GM12878 (cell line): ENCODE measurements around the gene MAPKAPK2. TPM values are rescaled to one million over a fixed set of nuclear protein-coding genes. Genes with fewer than 3 reads are reported as not detected.
A peak's percentile ranks its signal among the peaks of the same experiment; 100 is the strongest.

Source experiments
- ATAC-seq: fragments of 200-7000 bp; cut with Tn5 transposase; 3 replicates; pipeline ENCODE4 v1.9.1; 2020; ENCODE audit warnings: mild to moderate bottlenecking, moderate library complexity
- BruUV-seq: library from RNA; stranded (reverse); fragments of 400-500 nt; replicated peaks from 2 replicates; lab custom pipeline; 2021; lab: Mats Ljungman, UMichigan
- CTCF ChIA-PET: fragments of 300-600 bp; sonication (Branson Sonifier 250); formaldehyde crosslinking; extraction: SDS; loops from one replicate; lab custom pipeline; 2021; ENCODE audit warnings: inconsistent platforms; lab: Yijun Ruan, JAX
- POLR2A ChIA-PET: fragments of 350-600 bp; formaldehyde crosslinking; extraction: SDS; loops from one replicate; lab custom pipeline; 2021; ENCODE audit warnings: inconsistent platforms; lab: Charles Lee
- RAD21 ChIA-PET: fragments of 300-600 bp; sonication (Branson Sonifier 250); formaldehyde crosslinking; loops from one replicate; lab custom pipeline; 2023; ENCODE audit warnings: antibody characterized with exemption; ENCODE audit not compliant: unreplicated experiment; lab: Charles Lee
- SMC1A ChIA-PET: fragments of 300-600 bp; sonication (Branson Sonifier 250); formaldehyde crosslinking; loops from one replicate; lab custom pipeline; 2023; ENCODE audit not compliant: unreplicated experiment, uncharacterized antibody; lab: Charles Lee
- DNase-seq: peaks from one replicate; pipeline ENCODE4 v3.0.0-alpha.2; 2011; ENCODE audit warnings: low read depth, low spot score
- FAIRE-seq: peaks from 3 replicates; lab custom pipeline; 2011; peaks lifted over from hg19 to GRCh38; lab: Jason Lieb, UNC
- H2AFZ ChIP-seq: 2 replicates; pipeline ENCODE4 v1.6.0; 2011; ENCODE audit warnings: low read depth, low read length, control low read depth; ENCODE audit not compliant: control insufficient read depth
- H3K27ac ChIP-seq: 2 replicates; pipeline ENCODE4 v1.5.1; 2011; ENCODE audit warnings: control low read depth; ENCODE audit not compliant: control insufficient read depth, insufficient read depth
- H3K27me3 ChIP-seq, 2 experiments: replicated peaks in 1 of 2; 2 replicates each; pipeline versions ENCODE4 v1.6.0 to v1.6.1; 2011; ENCODE audit warnings: low read length in 1 of 2; ENCODE audit not compliant: control insufficient read depth in 2 of 2, insufficient read depth in 2 of 2
- H3K36me3 ChIP-seq, 2 experiments: 2 replicates each; pipeline ENCODE4 v1.5.1; 2011; ENCODE audit warnings: low read length in 1 of 2; ENCODE audit not compliant: control insufficient read depth in 2 of 2, insufficient read depth in 2 of 2
- H3K4me1 ChIP-seq: 2 replicates; pipeline ENCODE4 v1.6.1; 2011; ENCODE audit warnings: mild to moderate bottlenecking, low read length, moderate library complexity, mixed read lengths; ENCODE audit not compliant: control insufficient read depth, insufficient read depth
- H3K4me2 ChIP-seq: 2 replicates; pipeline ENCODE4 v1.6.0; 2011; ENCODE audit warnings: control low read depth; ENCODE audit not compliant: control insufficient read depth, insufficient read depth
- H3K4me3 ChIP-seq: fragments of 200-600 bp; sonication (generic); 2 replicates; pipeline ENCODE4 v1.5.1; 2016
- H3K79me2 ChIP-seq: 2 replicates; pipeline ENCODE4 v1.6.0; 2011; ENCODE audit warnings: low read length; ENCODE audit not compliant: control insufficient read depth, insufficient read depth
- H3K9ac ChIP-seq: 2 replicates; pipeline ENCODE4 v1.8.0; 2011; ENCODE audit warnings: low read length, control low read depth, mixed read lengths; ENCODE audit not compliant: control insufficient read depth, insufficient read depth
- H3K9me3 ChIP-seq: replicated peaks from 3 replicates; pipeline ENCODE4 v1.5.1; 2011; ENCODE audit warnings: mild to moderate bottlenecking, low read length; ENCODE audit not compliant: control insufficient read depth, insufficient read depth
- H4K20me1 ChIP-seq: 2 replicates; pipeline ENCODE4 v1.6.0; 2011; ENCODE audit not compliant: control insufficient read depth, insufficient read depth
- BHLHE40 ChIP-seq, 2 experiments: fragments of 450-650 bp in 1 of 2; IDR thresholded peaks; 2 replicates each; pipeline ENCODE4 v1.6.1; 2011 to 2017; ENCODE audit warnings: low read depth in 2 of 2, borderline replicate concordance in 1 of 2, improper control_type of control experiment in 1 of 2, low read length in 1 of 2, mild to moderate bottlenecking in 1 of 2
- CHD2 ChIP-seq: IDR thresholded peaks from 2 replicates; pipeline ENCODE4 v1.6.1; 2011; ENCODE audit warnings: low read depth, low read length, improper control_type of control experiment, borderline replicate concordance
- CREM ChIP-seq: IDR thresholded peaks from 2 replicates; pipeline ENCODE4 v1.6.1; 2014; ENCODE audit warnings: antibody characterized with exemption, low read depth
- EED ChIP-seq: sonication (generic); IDR thresholded peaks from 2 replicates; pipeline ENCODE4 v1.6.1; 2016; ENCODE audit warnings: antibody characterized with exemption, low read depth
- EGR1 ChIP-seq, 2 experiments: IDR thresholded peaks; 1 replicate in 1 of 2; 2 replicates in 1 of 2; pipeline ENCODE4 v1.6.1; 2011 to 2012; ENCODE audit warnings: low read depth in 2 of 2, low read length in 2 of 2, borderline replicate concordance in 1 of 2, mild to moderate bottlenecking in 1 of 2, moderate library complexity in 1 of 2
- EP300 ChIP-seq, 2 experiments: fragments of 150-350 bp in 1 of 2; IDR thresholded peaks; 2 replicates each; pipeline ENCODE4 v1.6.1; 2011 to 2012; ENCODE audit warnings: low read depth in 2 of 2, low read length in 2 of 2, borderline replicate concordance in 1 of 2, improper control_type of control experiment in 1 of 2, inconsistent platforms in 1 of 2; ENCODE audit not compliant: control insufficient read depth in 1 of 2
- IKZF1 ChIP-seq: fragments of 450-650 bp; conservative IDR thresholded peaks from 2 replicates; pipeline ENCODE4 v1.6.1; 2017; ENCODE audit warnings: antibody characterized with exemption, mild to moderate bottlenecking
- KDM1A ChIP-seq: fragments of 200-600 bp; sonication (generic); IDR thresholded peaks from 2 replicates; pipeline ENCODE4 v1.6.1; 2016; ENCODE audit warnings: borderline replicate concordance
- MYC ChIP-seq: IDR thresholded peaks from 2 replicates; pipeline ENCODE4 v1.6.1; 2011; ENCODE audit warnings: mild to moderate bottlenecking, low read length, moderate library complexity, inconsistent platforms; ENCODE audit not compliant: insufficient read depth, insufficient replicate concordance, insufficient read length, severe bottlenecking
- NRF1 ChIP-seq: conservative IDR thresholded peaks from 2 replicates; pipeline ENCODE4 v1.6.1; 2011; ENCODE audit warnings: mild to moderate bottlenecking, low read depth, low read length, improper control_type of control experiment
- RAD21 ChIP-seq: IDR thresholded peaks from 2 replicates; pipeline ENCODE4 v1.6.1; 2011; ENCODE audit warnings: mild to moderate bottlenecking, low read depth, low read length, moderate library complexity; ENCODE audit not compliant: insufficient read depth
- RAD51 ChIP-seq: fragments of 450-650 bp; IDR thresholded peaks from 2 replicates; pipeline ENCODE4 v1.6.1; 2016; ENCODE audit warnings: moderate library complexity, mild to moderate bottlenecking, inconsistent platforms
- SREBF2 ChIP-seq: IDR thresholded peaks from 2 replicates; pipeline ENCODE4 v1.6.1; 2012; ENCODE audit warnings: mild to moderate bottlenecking, low read length
- SRF ChIP-seq, 2 experiments: IDR thresholded peaks; 2 replicates each; pipeline ENCODE4 v1.6.1; 2011; ENCODE audit warnings: low read depth in 2 of 2, low read length in 2 of 2, mild to moderate bottlenecking in 1 of 2, moderate library complexity in 1 of 2
- SUPT20H ChIP-seq: IDR thresholded peaks from 2 replicates; pipeline ENCODE4 v1.6.1; 2011; ENCODE audit warnings: low read depth, mild to moderate bottlenecking, low read length, moderate library complexity, borderline replicate concordance; ENCODE audit not compliant: control insufficient read depth
- ZBED1 ChIP-seq: IDR thresholded peaks from 2 replicates; pipeline ENCODE4 v1.6.1; 2016; ENCODE audit warnings: borderline replicate concordance
- WGBS: methylation state at CpG from one replicate; pipeline ENCODE4 v1.1.6; 2016; ENCODE audit warnings: low lambda C conversion rate; ENCODE audit not compliant: insufficient replicate concordance, insufficient coverage; ENCODE audit errors: missing lambda C conversion rate; 5-methylcytosine and 5-hydroxymethylcytosine counted together
- in situ Hi-C: fragments of 300-500 bp; cut with MboI; formaldehyde crosslinking; loops from 9 replicates; pipeline ENCODE4 v1.14.3; 2018; ENCODE audit warnings: mixed read lengths
- intact Hi-C: fragments of 100-400 bp; cut with micrococcal nuclease; formaldehyde crosslinking; loops from one replicate; pipeline ENCODE4 v1.14.2; 2022; ENCODE audit not compliant: unreplicated experiment
- polyA plus RNA-seq, 11 experiments: library from polyadenylated mRNA; depleted of rRNA in 4 of 11; unstranded in 6 of 11; stranded (reverse) in 5 of 11; fragments of >200 nt; fragmentation: Nextera tagmentation in 4 of 11; fragmentation: Illumina TruSeq in 1 of 11; extraction: Ambion mirVana in 4 of 11; extraction: Trizol in 1 of 11; gene quantifications; 1 replicate in 1 of 11; 2 replicates in 10 of 11; pipeline versions ENCODE4 v1.2.1 to v1.2.3, GENCODE V29; 2011 to 2016; ENCODE audit warnings: inconsistent platforms in 2 of 11, missing spikeins in 2 of 11, low read depth in 1 of 11
- total RNA-seq, 4 experiments: library from RNA; depleted of rRNA in 3 of 4; stranded (reverse); fragments of >200 nt in 3 of 4; fragmentation: Illumina TruSeq in 1 of 4; extraction: Trizol in 1 of 4; gene quantifications; 2 replicates each; pipeline versions ENCODE4 v1.2.1 to v1.2.3, GENCODE V29; 2013 to 2021
- TF ChIP-seq, protein P1 (sequence below): fragments of 450-650 bp; IDR thresholded peaks from 2 replicates; pipeline ENCODE4 v1.6.1; 2017; ENCODE audit warnings: low read depth, mild to moderate bottlenecking, moderate library complexity
- TF ChIP-seq, protein P2 (sequence below): IDR thresholded peaks from 2 replicates; pipeline ENCODE4 v1.6.1; 2011; ENCODE audit warnings: mild to moderate bottlenecking, low read depth, low read length, moderate library complexity; ENCODE audit not compliant: insufficient replicate concordance

The MAPKAPK2 gene
- total and polyA plus RNA-seq, 10 of the 15 experiments (the other 5 are each of a cell fraction or from before 2014, with no cell fraction given): 0.72 to 92.2 (median 49.3) TPM

DNA sequence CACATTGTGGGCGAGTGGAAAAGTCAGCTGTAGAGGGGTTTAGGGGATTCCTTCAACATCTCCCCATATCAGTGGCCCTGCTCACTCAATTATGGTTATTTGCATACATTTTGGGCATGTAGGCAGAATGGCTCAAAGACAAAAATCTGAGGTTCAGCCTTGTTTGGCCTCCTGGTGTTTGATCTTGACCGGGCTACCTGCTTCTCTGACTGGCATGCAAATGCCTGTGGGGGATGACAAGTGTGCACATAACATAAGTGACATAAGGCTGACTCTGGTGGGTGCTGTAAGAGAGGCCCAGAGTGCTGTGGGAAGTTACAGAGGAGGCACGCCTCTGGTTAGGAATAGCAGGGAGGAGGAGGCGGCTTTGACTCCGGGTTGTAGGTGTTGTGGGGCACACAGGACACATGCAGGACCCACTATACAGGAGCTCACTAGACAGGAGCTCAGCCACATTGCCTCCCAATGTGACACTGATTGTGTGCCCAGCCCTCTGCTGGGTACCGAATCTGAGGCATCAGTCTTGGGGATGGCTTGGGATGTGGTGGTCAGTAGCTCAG lies 56.5 kb downstream of the MAPKAPK2 start:
- Histone ChIP-seq H3K4me1 (peaks cover 79% of the 10 kb centered on the region), H3K4me3 (no peak overlapping the region), H3K79me2 (no peaks in the 10 kb centered on the region), H3K36me3 (no peaks in the 10 kb centered on the region), H4K20me1 (no peaks in the 10 kb centered on the region), H3K27me3 (no peaks in the 10 kb centered on the region), H3K4me2 (peak overlapping the region; percentile 72), H3K9me3 (no peaks in the 10 kb centered on the region), H3K27ac (peak overlapping the region; percentile 79), H2AFZ (no peak overlapping the region), H3K9ac (peak overlapping the region; percentile 40)
- POLR2A ChIA-PET: interaction anchor here (0.9 to 3.2 kb wide), 7 partner anchors 17 to 164 kb away, joined by 3 to 52 read pairs (median 5); partner anchors contain the start of genes IL10 and IL19
- CTCF ChIA-PET: interaction anchor here (0.6 to 3.9 kb wide), 16 partner anchors 15 to 173 kb away, joined by 3 to 91 read pairs (median 8); partner anchors contain the start of genes IL10 and IL19
- FAIRE-seq: no peak
- BruUV-seq: no TSS peak
- DNase-seq: no peak
- RAD21 ChIA-PET: interaction anchor here (0.7 to 5.1 kb wide), 15 partner anchors 19 to 190 kb away, joined by 3 to 227 read pairs (median 7); partner anchors contain the start of genes IL10 and IL19
- in situ Hi-C loops: no loop called here
- ATAC-seq: no peak
- 32% methylated on average over 6 of the region's 6 CpGs for WGBS
- intact Hi-C loops: no loop called here
- SMC1A ChIA-PET: interaction anchor here (0.9 to 5.1 kb wide), 15 partner anchors 8 to 180 kb away, joined by 3 to 264 read pairs (median 12); partner anchors contain the start of genes IL10 and IL19
- no peak for TF ChIP-seq RAD21
- TF ChIP-seq CHD2: no peak
- no peak for TF ChIP-seq EGR1 (IDR thresholded peaks at IDR 0.05; ENCODE audit: borderline replicate concordance in 1 of 2, low read depth in 2 of 2, low read length in 2 of 2)
- TF ChIP-seq RAD51: no peak
- TF ChIP-seq MYC: no peak
- TF ChIP-seq, protein P1, sequence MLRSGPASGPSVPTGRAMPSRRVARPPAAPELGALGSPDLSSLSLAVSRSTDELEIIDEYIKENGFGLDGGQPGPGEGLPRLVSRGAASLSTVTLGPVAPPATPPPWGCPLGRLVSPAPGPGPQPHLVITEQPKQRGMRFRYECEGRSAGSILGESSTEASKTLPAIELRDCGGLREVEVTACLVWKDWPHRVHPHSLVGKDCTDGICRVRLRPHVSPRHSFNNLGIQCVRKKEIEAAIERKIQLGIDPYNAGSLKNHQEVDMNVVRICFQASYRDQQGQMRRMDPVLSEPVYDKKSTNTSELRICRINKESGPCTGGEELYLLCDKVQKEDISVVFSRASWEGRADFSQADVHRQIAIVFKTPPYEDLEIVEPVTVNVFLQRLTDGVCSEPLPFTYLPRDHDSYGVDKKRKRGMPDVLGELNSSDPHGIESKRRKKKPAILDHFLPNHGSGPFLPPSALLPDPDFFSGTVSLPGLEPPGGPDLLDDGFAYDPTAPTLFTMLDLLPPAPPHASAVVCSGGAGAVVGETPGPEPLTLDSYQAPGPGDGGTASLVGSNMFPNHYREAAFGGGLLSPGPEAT: no peak
- no peak for TF ChIP-seq SUPT20H
- TF ChIP-seq, protein P2, sequence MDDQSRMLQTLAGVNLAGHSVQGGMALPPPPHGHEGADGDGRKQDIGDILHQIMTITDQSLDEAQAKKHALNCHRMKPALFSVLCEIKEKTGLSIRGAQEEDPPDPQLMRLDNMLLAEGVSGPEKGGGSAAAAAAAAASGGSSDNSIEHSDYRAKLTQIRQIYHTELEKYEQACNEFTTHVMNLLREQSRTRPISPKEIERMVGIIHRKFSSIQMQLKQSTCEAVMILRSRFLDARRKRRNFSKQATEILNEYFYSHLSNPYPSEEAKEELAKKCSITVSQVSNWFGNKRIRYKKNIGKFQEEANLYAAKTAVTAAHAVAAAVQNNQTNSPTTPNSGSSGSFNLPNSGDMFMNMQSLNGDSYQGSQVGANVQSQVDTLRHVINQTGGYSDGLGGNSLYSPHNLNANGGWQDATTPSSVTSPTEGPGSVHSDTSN: peak; percentile 0
- TF ChIP-seq EP300 (IDR thresholded peaks at IDR 0.05; ENCODE audit: borderline replicate concordance in 1 of 2, control insufficient read depth in 1 of 2, low read depth in 2 of 2, low read length in 2 of 2): no peak
- no peak for TF ChIP-seq CREM
- TF ChIP-seq KDM1A: no peak
- no peak for TF ChIP-seq EED
- no peak for TF ChIP-seq ZBED1
- no peak for TF ChIP-seq NRF1
- TF ChIP-seq SREBF2: no peak
- no peak for TF ChIP-seq SRF (IDR thresholded peaks at IDR 0.05; ENCODE audit: low read depth in 2 of 2, low read length in 2 of 2)
- 0 out of 2 replicates have a peak, but pooled peaks have one; percentile 16 for TF ChIP-seq IKZF1
- TF ChIP-seq BHLHE40 (IDR thresholded peaks at IDR 0.05; ENCODE audit: borderline replicate concordance in 1 of 2, low read depth in 2 of 2, low read length in 1 of 2): peak in 1 of 2 experiments; percentile 8; a peak in 1 of 4 replicates
